Measurements from ENCODE around the gene MAS1L.

The MAS1L gene

GRCh38 chr6:29487660-29488059, at the start of gene MAS1L:
MAS1L (minus strand) TSS chr6:29487956; CDS start chr6:29487902, 54 bp downstream.
- DNase-seq (ENCODE audit: low read depth in 2 of 2), result no peak

GRCh38 chr6:29532320-29532951, 44.7 kb upstream of the MAS1L start:
- DNase-seq (ENCODE audit: low read depth in 2 of 2), result no peak

GRCh38 chr6:29531668-29532067, 43.9 kb upstream of the MAS1L start:
- DNase-seq (ENCODE audit: low read depth in 2 of 2), result no peak

- no peak for DNase-seq (ENCODE audit: low read depth in 2 of 2)
Observed at GRCh38 chr6:29530671-29531310, 43.0 kb upstream of the MAS1L start.

GRCh38 chr6:29529956-29530355, 42.2 kb upstream of the MAS1L start:
- no peak for DNase-seq (ENCODE audit: low read depth in 2 of 2)

GRCh38 chr6:29528988-29529560, 41.3 kb upstream of the MAS1L start:
- no peak for DNase-seq (ENCODE audit: low read depth in 2 of 2)

GRCh38 chr6:29528300-29528931, 40.7 kb upstream of the MAS1L start:
- DNase-seq (ENCODE audit: low read depth in 2 of 2), result no peak

- no peak for DNase-seq (ENCODE audit: low read depth in 2 of 2)
Observed at GRCh38 chr6:29527564-29527963, 39.8 kb upstream of the MAS1L start.

GRCh38 chr6:29527126-29527525, 39.4 kb upstream of the MAS1L start:
- DNase-seq (ENCODE audit: low read depth in 2 of 2), result no peak

- DNase-seq (ENCODE audit: low read depth in 2 of 2), result no peak
Observed at GRCh38 chr6:29525311-29525639, 37.5 kb upstream of the MAS1L start.

GRCh38 chr6:29524444-29525310, 36.9 kb upstream of the MAS1L start:
- DNase-seq (ENCODE audit: low read depth in 2 of 2), result no peak

GRCh38 chr6:29524044-29524443, 36.3 kb upstream of the MAS1L start:
- DNase-seq (ENCODE audit: low read depth in 2 of 2), result no peak

GRCh38 chr6:29522227-29522626, 34.5 kb upstream of the MAS1L start:
- no peak for DNase-seq (ENCODE audit: low read depth in 2 of 2)

GRCh38 chr6:29521006-29521680, 33.4 kb upstream of the MAS1L start:
- no peak for DNase-seq (ENCODE audit: low read depth in 2 of 2)

GRCh38 chr6:29520232-29520631, 32.5 kb upstream of the MAS1L start:
- no peak for DNase-seq (ENCODE audit: low read depth in 2 of 2)

- DNase-seq (ENCODE audit: low read depth in 2 of 2), result no peak
Observed at GRCh38 chr6:29519291-29520010, 31.7 kb upstream of the MAS1L start.

GRCh38 chr6:29517728-29518440, 30.1 kb upstream of the MAS1L start:
- no peak for DNase-seq (ENCODE audit: low read depth in 2 of 2)

- no peak for DNase-seq (ENCODE audit: low read depth in 2 of 2)
Observed at GRCh38 chr6:29517245-29517644, 29.5 kb upstream of the MAS1L start.

- peak; percentile 11 to 24 for DNase-seq (ENCODE audit: low read depth in 2 of 2)
Observed at GRCh38 chr6:29516108-29516507, 28.4 kb upstream of the MAS1L start.

GRCh38 chr6:29510746-29511300, 23.1 kb upstream of the MAS1L start:
- no peak for DNase-seq (ENCODE audit: low read depth in 2 of 2)
